GM12864 (cell line): ENCODE measurements around the gene C5orf22.

ENCODE experiments used
- DNase-seq: peaks from one replicate; pipeline ENCODE4 v3.0.0-alpha.2; 2011; ENCODE audit warnings: low read depth
- H3K4me3 ChIP-seq: 2 replicates; pipeline ENCODE4 v1.5.1; 2011; ENCODE audit warnings: mild to moderate bottlenecking, low read depth, low read length, control low read depth
- TF ChIP-seq, protein P1 (sequence below): IDR thresholded peaks from 2 replicates; pipeline ENCODE4 v1.5.1; 2011; ENCODE audit warnings: low read depth, mild to moderate bottlenecking, moderate library complexity, low read length, control low read depth, inconsistent platforms; ENCODE audit errors: missing control alignments

Gene C5orf22

DNA sequence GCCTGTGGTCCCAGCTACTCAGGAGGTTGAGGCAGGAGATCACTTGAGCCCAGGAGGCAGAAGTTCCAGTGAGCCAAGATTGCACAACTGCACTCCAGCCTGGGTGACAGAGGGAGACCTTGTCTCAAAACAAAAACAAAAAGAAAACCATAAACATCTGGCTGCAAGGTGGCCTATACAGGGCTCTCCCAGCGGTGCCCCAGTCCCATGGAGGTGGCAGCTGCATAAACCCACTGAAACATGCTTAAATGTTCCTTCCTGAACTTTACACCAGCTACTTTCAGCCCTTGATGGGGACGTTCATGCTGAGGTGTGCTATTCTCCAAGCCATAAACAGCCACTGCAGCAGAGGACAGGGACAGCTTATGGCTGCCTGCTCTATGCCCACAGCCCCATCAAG, 35.8 kb upstream of the C5orf22 start:
- no peak for DNase-seq
- TF ChIP-seq, protein P1, sequence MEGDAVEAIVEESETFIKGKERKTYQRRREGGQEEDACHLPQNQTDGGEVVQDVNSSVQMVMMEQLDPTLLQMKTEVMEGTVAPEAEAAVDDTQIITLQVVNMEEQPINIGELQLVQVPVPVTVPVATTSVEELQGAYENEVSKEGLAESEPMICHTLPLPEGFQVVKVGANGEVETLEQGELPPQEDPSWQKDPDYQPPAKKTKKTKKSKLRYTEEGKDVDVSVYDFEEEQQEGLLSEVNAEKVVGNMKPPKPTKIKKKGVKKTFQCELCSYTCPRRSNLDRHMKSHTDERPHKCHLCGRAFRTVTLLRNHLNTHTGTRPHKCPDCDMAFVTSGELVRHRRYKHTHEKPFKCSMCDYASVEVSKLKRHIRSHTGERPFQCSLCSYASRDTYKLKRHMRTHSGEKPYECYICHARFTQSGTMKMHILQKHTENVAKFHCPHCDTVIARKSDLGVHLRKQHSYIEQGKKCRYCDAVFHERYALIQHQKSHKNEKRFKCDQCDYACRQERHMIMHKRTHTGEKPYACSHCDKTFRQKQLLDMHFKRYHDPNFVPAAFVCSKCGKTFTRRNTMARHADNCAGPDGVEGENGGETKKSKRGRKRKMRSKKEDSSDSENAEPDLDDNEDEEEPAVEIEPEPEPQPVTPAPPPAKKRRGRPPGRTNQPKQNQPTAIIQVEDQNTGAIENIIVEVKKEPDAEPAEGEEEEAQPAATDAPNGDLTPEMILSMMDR = no peak
- H3K4me3 ChIP-seq = no peak overlapping the region

DNA sequence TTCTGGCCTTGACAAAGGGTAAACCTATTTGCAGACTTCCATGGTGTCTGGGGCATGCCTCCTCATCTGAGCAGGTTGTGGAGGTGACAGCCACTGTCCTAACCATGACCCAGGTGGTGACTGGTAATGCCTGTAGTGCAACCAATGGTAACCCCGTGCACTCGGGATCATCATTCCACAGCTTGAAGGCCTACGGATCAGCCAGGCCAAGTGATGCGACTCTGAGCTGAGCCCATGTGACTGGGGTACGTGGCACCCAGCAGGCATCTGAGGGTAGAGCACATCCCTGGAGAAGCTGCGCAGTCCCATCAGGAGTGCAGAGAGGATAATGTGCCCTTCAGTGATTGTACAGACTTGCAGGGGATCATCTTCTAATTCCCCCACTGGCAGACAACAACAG, 35.2 kb upstream of the C5orf22 start:
- TF ChIP-seq, protein P1 = no peak

DNA sequence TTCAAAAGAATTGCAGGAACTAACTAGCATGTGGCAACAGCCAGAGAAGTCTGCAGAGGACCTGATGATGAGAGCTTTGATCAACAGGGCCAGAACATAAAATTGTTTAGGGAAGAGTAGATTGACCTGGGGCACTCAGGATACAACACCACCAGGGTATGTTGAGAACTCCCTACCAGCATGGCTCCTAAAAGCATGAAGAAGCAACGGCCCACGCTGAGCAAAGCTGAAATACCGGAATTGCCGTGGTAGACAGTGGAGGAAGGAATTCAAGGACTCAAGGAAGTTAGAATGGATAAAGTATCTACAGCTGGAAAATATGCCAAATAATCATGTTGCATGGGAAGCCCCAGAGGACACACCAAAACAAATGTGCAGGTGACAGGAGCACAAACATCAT, 31.8 kb upstream of the C5orf22 start:
- DNase-seq = no peak
- TF ChIP-seq, protein P1 = no peak
- H3K4me3 ChIP-seq = no peak overlapping the region

More for the DNA sequence above, 35.2 kb upstream of the C5orf22 start:
- DNase-seq = no peak
- no peak overlapping the region for H3K4me3 ChIP-seq

DNA sequence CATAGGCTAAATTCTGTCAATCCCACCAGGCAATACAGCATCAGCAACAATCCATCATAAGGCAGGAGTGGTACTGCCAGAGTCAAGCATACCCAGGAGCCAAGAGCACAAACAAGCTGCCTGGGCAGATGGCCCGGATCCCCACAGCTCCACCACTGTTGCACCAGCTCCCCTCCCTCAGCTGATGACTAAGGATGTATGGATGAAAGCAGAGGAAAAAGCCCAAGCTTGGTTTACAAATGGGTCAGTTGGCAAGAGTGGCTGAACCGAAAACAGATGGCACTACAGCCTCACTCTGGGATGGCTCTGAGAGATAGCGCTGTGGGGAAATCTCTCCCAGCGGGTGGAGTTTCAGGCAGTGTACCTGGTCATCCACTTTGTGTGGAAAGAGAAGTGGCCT, 29.6 kb upstream of the C5orf22 start:
- TF ChIP-seq, protein P1 = no peak
- DNase-seq = no peak
- H3K4me3 ChIP-seq = no peak overlapping the region

DNA sequence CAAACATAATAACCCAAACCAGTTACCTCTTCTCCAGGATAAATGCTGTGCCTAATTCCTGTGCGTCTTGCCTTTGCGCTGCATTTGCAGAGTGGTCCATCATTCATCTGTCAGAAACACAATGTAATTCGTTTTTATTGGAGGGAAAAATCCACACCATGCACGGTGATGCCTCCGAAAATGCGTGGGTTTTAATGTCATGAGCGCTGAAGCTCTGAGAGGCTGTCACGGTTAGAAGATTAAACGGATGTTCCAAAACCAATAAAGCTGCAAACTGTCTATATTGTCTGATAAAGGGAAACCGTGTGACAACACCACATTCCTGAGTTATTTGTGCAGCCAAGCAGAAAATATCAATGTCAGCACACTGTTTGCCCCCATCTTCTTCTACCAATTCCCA, 27.6 kb upstream of the C5orf22 start:
- TF ChIP-seq, protein P1 = no peak
- DNase-seq = no peak
- no peak overlapping the region for H3K4me3 ChIP-seq

DNA sequence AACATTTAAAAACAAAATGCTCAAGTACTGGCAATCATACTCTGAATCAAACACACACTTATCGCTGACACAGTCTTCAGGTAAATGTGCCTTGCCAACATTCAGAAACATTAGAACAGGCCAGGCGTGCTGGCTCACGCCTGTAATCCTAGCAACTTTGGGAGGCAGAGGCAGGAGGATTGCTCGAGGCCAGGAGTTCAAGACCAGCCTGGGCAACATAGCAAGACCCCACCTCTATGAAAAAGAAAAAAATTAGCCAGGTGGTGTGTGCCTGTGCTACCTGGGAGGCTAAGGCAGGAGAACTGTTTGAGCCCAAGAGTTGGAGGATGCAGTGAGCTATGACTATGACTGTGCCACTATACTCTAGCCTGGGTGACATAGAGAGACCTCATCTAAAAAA, 20.8 kb upstream of the C5orf22 start:
- TF ChIP-seq, protein P1 = no peak
- DNase-seq = no peak
- H3K4me3 ChIP-seq = no peak overlapping the region

DNA sequence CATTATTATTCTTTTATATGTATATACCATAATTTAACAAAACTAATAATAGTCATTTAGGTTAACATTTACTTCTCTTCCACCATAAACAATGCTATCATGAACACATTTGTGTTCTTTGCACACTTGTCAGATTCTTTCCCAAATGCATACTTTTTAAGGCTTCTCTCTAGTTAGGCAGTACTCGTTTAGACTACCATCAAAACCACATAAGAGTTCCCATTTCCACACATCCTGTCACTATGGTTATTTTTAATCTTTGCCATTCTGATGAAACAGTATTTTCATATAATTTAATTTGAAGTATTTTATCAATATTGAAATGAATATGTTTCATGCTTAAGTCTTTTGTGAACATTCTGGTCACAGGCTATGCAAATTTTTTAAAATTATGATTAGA, 15.3 kb upstream of the C5orf22 start:
- TF ChIP-seq, protein P1 = no peak
- no peak for DNase-seq
- H3K4me3 ChIP-seq = no peak overlapping the region
